ENCODE data around the gene MYMX.
A peak's percentile ranks its signal among the peaks of the same experiment; 100 is the strongest.

The MYMX gene

DNA sequence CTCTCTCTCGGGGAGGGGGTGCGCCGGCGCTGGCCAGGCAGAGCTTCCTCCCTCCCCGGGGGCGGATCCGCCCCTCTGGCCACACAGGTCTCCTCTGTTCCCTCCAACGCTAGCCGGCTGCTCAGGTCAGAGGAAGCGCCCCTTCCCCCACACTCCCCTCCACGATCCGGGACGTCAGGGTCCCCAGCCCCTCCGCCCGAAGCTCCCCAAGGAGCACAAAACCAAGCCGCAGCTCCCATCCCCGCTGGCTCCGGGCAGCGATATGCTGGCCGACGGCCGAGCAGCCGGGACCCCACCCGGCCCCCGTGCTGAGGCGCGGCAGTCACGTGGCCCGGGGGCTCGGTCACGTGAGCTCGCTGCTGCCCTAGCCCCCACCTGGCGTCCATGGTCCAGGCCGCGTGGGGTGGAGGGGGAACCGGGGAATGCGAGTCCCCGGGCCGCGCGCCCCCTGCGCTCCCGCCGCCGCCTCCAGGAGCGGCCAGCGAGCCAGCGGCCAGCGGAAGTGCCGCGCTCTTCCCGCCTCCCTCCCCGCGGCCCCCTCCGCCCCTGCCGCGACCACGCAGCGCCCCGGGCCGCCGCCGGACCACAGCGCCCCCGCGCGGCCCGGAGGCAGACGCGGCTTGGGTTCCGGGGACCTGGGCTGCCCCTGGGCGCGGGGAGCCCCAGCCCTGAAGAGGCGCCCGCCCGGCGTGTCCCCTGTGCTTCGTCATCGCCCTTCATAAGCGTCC, 40.5 kb downstream of the MYMX start, which contains the start of gene SLC35B2 (continued):
- TF ChIP-seq, protein P1, sequence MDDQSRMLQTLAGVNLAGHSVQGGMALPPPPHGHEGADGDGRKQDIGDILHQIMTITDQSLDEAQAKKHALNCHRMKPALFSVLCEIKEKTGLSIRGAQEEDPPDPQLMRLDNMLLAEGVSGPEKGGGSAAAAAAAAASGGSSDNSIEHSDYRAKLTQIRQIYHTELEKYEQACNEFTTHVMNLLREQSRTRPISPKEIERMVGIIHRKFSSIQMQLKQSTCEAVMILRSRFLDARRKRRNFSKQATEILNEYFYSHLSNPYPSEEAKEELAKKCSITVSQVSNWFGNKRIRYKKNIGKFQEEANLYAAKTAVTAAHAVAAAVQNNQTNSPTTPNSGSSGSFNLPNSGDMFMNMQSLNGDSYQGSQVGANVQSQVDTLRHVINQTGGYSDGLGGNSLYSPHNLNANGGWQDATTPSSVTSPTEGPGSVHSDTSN (CRISPR knock-in tag; IDR thresholded peaks at IDR 0.05) = peak; percentile 41; the same call in 1 of the 2 replicates
- no peak for TF ChIP-seq ZNF768 (tag by site-specific recombination; IDR thresholded peaks at IDR 0.05)
- TF ChIP-seq, protein P2, sequence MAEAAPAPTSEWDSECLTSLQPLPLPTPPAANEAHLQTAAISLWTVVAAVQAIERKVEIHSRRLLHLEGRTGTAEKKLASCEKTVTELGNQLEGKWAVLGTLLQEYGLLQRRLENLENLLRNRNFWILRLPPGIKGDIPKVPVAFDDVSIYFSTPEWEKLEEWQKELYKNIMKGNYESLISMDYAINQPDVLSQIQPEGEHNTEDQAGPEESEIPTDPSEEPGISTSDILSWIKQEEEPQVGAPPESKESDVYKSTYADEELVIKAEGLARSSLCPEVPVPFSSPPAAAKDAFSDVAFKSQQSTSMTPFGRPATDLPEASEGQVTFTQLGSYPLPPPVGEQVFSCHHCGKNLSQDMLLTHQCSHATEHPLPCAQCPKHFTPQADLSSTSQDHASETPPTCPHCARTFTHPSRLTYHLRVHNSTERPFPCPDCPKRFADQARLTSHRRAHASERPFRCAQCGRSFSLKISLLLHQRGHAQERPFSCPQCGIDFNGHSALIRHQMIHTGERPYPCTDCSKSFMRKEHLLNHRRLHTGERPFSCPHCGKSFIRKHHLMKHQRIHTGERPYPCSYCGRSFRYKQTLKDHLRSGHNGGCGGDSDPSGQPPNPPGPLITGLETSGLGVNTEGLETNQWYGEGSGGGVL (tag by site-specific recombination; IDR thresholded peaks at IDR 0.05) = peak; percentile 95
- no peak for TF ChIP-seq ZNF350 (tag by site-specific recombination; IDR thresholded peaks at IDR 0.05)
- TF ChIP-seq, protein P3, sequence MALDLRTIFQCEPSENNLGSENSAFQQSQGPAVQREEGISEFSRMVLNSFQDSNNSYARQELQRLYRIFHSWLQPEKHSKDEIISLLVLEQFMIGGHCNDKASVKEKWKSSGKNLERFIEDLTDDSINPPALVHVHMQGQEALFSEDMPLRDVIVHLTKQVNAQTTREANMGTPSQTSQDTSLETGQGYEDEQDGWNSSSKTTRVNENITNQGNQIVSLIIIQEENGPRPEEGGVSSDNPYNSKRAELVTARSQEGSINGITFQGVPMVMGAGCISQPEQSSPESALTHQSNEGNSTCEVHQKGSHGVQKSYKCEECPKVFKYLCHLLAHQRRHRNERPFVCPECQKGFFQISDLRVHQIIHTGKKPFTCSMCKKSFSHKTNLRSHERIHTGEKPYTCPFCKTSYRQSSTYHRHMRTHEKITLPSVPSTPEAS (tag by site-specific recombination; IDR thresholded peaks at IDR 0.05) = no peak
- TF ChIP-seq ZNF571 (tag by site-specific recombination; IDR thresholded peaks at IDR 0.05) = no peak
- no peak for TF ChIP-seq ZNF530 (tag by site-specific recombination; IDR thresholded peaks at IDR 0.05; ENCODE audit: low read depth)
- TF ChIP-seq ZNF311 (tag by site-specific recombination; IDR thresholded peaks at IDR 0.05; ENCODE audit: borderline replicate concordance) = no peak
- peak; percentile 87 for TF ChIP-seq SP3 (tag by site-specific recombination; IDR thresholded peaks at IDR 0.05)
- TF ChIP-seq, protein P4, sequence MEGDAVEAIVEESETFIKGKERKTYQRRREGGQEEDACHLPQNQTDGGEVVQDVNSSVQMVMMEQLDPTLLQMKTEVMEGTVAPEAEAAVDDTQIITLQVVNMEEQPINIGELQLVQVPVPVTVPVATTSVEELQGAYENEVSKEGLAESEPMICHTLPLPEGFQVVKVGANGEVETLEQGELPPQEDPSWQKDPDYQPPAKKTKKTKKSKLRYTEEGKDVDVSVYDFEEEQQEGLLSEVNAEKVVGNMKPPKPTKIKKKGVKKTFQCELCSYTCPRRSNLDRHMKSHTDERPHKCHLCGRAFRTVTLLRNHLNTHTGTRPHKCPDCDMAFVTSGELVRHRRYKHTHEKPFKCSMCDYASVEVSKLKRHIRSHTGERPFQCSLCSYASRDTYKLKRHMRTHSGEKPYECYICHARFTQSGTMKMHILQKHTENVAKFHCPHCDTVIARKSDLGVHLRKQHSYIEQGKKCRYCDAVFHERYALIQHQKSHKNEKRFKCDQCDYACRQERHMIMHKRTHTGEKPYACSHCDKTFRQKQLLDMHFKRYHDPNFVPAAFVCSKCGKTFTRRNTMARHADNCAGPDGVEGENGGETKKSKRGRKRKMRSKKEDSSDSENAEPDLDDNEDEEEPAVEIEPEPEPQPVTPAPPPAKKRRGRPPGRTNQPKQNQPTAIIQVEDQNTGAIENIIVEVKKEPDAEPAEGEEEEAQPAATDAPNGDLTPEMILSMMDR (tag by site-specific recombination; IDR thresholded peaks at IDR 0.05) = 0 out of 2 replicates have a peak, but pooled peaks have one; percentile 32
- TF ChIP-seq HOXA7 (CRISPR knock-in tag; IDR thresholded peaks at IDR 0.05; ENCODE audit: borderline replicate concordance) = no peak
- TF ChIP-seq BCL11B (tag by site-specific recombination; IDR thresholded peaks at IDR 0.05; ENCODE audit: low read depth) = peak; percentile 25; the same call in 1 of the 2 replicates
- TF ChIP-seq, protein P5, sequence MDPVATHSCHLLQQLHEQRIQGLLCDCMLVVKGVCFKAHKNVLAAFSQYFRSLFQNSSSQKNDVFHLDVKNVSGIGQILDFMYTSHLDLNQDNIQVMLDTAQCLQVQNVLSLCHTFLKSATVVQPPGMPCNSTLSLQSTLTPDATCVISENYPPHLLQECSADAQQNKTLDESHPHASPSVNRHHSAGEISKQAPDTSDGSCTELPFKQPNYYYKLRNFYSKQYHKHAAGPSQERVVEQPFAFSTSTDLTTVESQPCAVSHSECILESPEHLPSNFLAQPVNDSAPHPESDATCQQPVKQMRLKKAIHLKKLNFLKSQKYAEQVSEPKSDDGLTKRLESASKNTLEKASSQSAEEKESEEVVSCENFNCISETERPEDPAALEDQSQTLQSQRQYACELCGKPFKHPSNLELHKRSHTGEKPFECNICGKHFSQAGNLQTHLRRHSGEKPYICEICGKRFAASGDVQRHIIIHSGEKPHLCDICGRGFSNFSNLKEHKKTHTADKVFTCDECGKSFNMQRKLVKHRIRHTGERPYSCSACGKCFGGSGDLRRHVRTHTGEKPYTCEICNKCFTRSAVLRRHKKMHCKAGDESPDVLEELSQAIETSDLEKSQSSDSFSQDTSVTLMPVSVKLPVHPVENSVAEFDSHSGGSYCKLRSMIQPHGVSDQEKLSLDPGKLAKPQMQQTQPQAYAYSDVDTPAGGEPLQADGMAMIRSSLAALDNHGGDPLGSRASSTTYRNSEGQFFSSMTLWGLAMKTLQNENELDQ (tag by site-specific recombination; IDR thresholded peaks at IDR 0.05; ENCODE audit: low read depth) = no peak
- TF ChIP-seq ZNF791 (tag by site-specific recombination; IDR thresholded peaks at IDR 0.05) = no peak
- TF ChIP-seq YY1 (tag by site-specific recombination; IDR thresholded peaks at IDR 0.05) = peak; percentile 76
- peak; percentile 47; the same call in 1 of the 2 replicates for TF ChIP-seq YY2 (tag by site-specific recombination; IDR thresholded peaks at IDR 0.05)
- TF ChIP-seq ZNF175 (tag by site-specific recombination; IDR thresholded peaks at IDR 0.05) = no peak
- no peak for TF ChIP-seq ZNF521 (tag by site-specific recombination; IDR thresholded peaks at IDR 0.05)
- TF ChIP-seq, protein P6, sequence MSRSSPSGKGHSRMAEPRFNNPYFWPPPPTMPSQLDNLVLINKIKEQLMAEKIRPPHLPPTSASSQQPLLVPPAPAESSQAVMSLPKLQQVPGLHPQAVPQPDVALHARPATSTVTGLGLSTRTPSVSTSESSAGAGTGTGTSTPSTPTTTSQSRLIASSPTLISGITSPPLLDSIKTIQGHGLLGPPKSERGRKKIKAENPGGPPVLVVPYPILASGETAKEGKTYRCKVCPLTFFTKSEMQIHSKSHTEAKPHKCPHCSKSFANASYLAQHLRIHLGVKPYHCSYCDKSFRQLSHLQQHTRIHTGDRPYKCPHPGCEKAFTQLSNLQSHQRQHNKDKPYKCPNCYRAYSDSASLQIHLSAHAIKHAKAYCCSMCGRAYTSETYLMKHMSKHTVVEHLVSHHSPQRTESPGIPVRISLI (tag by site-specific recombination; IDR thresholded peaks at IDR 0.05) = no peak
- 0 out of 2 replicates have a peak, but pooled peaks have one; percentile 29 for TF ChIP-seq ZNF558 (tag by site-specific recombination; IDR thresholded peaks at IDR 0.05)
- TF ChIP-seq, protein P7, sequence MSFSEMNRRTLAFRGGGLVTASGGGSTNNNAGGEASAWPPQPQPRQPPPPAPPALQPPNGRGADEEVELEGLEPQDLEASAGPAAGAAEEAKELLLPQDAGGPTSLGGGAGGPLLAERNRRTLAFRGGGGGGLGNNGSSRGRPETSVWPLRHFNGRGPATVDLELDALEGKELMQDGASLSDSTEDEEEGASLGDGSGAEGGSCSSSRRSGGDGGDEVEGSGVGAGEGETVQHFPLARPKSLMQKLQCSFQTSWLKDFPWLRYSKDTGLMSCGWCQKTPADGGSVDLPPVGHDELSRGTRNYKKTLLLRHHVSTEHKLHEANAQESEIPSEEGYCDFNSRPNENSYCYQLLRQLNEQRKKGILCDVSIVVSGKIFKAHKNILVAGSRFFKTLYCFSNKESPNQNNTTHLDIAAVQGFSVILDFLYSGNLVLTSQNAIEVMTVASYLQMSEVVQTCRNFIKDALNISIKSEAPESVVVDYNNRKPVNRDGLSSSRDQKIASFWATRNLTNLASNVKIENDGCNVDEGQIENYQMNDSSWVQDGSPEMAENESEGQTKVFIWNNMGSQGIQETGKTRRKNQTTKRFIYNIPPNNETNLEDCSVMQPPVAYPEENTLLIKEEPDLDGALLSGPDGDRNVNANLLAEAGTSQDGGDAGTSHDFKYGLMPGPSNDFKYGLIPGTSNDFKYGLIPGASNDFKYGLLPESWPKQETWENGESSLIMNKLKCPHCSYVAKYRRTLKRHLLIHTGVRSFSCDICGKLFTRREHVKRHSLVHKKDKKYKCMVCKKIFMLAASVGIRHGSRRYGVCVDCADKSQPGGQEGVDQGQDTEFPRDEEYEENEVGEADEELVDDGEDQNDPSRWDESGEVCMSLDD (tag by site-specific recombination; IDR thresholded peaks at IDR 0.05) = peak; percentile 95
- TF ChIP-seq, protein P8, sequence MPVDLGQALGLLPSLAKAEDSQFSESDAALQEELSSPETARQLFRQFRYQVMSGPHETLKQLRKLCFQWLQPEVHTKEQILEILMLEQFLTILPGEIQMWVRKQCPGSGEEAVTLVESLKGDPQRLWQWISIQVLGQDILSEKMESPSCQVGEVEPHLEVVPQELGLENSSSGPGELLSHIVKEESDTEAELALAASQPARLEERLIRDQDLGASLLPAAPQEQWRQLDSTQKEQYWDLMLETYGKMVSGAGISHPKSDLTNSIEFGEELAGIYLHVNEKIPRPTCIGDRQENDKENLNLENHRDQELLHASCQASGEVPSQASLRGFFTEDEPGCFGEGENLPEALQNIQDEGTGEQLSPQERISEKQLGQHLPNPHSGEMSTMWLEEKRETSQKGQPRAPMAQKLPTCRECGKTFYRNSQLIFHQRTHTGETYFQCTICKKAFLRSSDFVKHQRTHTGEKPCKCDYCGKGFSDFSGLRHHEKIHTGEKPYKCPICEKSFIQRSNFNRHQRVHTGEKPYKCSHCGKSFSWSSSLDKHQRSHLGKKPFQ (tag by site-specific recombination; IDR thresholded peaks at IDR 0.05) = no peak
- no peak for TF ChIP-seq ZNF114 (tag by site-specific recombination; IDR thresholded peaks at IDR 0.05)
- no peak for TF ChIP-seq ZNF354C (tag by site-specific recombination; IDR thresholded peaks at IDR 0.05; ENCODE audit: borderline replicate concordance, low read depth)
- no peak for TF ChIP-seq ZNF626 (tag by site-specific recombination; IDR thresholded peaks at IDR 0.05)

Data from HEK293 (cell line).